OCI-LY7 (cell line): Measurements from ENCODE around the gene CALY. TPM values are rescaled to one million over a fixed set of nuclear protein-coding genes. Genes with fewer than 3 reads are reported as not detected.
A peak's percentile ranks its signal among the peaks of the same experiment; 100 is the strongest.

Experiments used
- BruUV-seq: library from RNA; stranded (reverse); fragments of 400-500 nt; replicated peaks from 2 replicates; lab custom pipeline; 2021; lab: Mats Ljungman, UMichigan
- CTCF ChIA-PET: fragments of 300-600 bp; sonication (Branson Sonifier 250); formaldehyde crosslinking; loops from one replicate; lab custom pipeline; 2022; ENCODE audit warnings: antibody characterized with exemption; ENCODE audit not compliant: unreplicated experiment; lab: Charles Lee
- POLR2A ChIA-PET: fragments of 300-600 bp; sonication (Branson Sonifier 250); formaldehyde crosslinking; loops from one replicate; lab custom pipeline; 2022; ENCODE audit warnings: antibody characterized with exemption; lab: Charles Lee
- DNase-seq: peaks from one replicate; pipeline ENCODE4 v3.0.0-alpha.2; 2015; ENCODE audit warnings: low spot score
- H2AFZ ChIP-seq: fragments of 200-600 bp; sonication (generic), shearing (Covaris generic); 2 replicates; pipeline ENCODE4 v1.6.1; 2014; ENCODE audit warnings: mild to moderate bottlenecking, antibody characterized with exemption, low read length, moderate library complexity
- H3K27ac ChIP-seq: fragments of 200-600 bp; sonication (generic); 2 replicates; pipeline ENCODE4 v1.5.1; 2014; ENCODE audit warnings: mixed run types, low read depth, mild to moderate bottlenecking, moderate library complexity, low read length, inconsistent platforms; ENCODE audit not compliant: poor library complexity, severe bottlenecking
- H3K36me3 ChIP-seq: fragments of 200-600 bp; sonication (generic); 2 replicates; pipeline ENCODE4 v1.6.1; 2014; ENCODE audit warnings: mild to moderate bottlenecking, antibody characterized with exemption, low read length, moderate library complexity, mixed read lengths; ENCODE audit not compliant: insufficient read depth
- H3K4me1 ChIP-seq: fragments of 200-600 bp; sonication (generic); 2 replicates; pipeline ENCODE4 v1.5.1; 2014; ENCODE audit warnings: mild to moderate bottlenecking, low read length; ENCODE audit not compliant: insufficient read depth, poor library complexity, severe bottlenecking
- H3K4me2 ChIP-seq: fragments of 200-600 bp; sonication (generic); 2 replicates; pipeline ENCODE4 v1.6.1; 2014; ENCODE audit warnings: mild to moderate bottlenecking, low read length
- H3K4me3 ChIP-seq: fragments of 200-600 bp; sonication (generic); 2 replicates; pipeline ENCODE4 v1.5.1; 2014; ENCODE audit warnings: mild to moderate bottlenecking, low read depth, low read length; ENCODE audit not compliant: poor library complexity, severe bottlenecking
- H3K79me2 ChIP-seq: fragments of 200-600 bp; sonication (generic); 2 replicates; pipeline ENCODE4 v1.6.1; 2016; ENCODE audit warnings: low read depth, mild to moderate bottlenecking, low read length, moderate library complexity, mixed read lengths; ENCODE audit not compliant: insufficient read depth
- H3K9me2 ChIP-seq: fragments of 200-600 bp; sonication (generic); 2 replicates; pipeline ENCODE4 v1.6.1; 2016; ENCODE audit warnings: mild to moderate bottlenecking, low read length, mixed read lengths; ENCODE audit not compliant: insufficient read depth
- H3K9me3 ChIP-seq: fragments of 200-600 bp; sonication (generic); 2 replicates; pipeline ENCODE4 v1.6.1; 2014; ENCODE audit warnings: mild to moderate bottlenecking, mixed run types, low read length, mixed read lengths
- H4K20me1 ChIP-seq: fragments of 200-600 bp; sonication (generic); 2 replicates; pipeline ENCODE4 v1.6.1; 2014; ENCODE audit warnings: mild to moderate bottlenecking, antibody characterized with exemption, low read length, moderate library complexity, mixed read lengths; ENCODE audit not compliant: insufficient read depth
- EZH2phosphoT487 ChIP-seq: fragments of 200-600 bp; sonication (generic); IDR thresholded peaks from 2 replicates; pipeline ENCODE4 v1.6.1; 2018; ENCODE audit warnings: low read depth, borderline replicate concordance, mild to moderate bottlenecking, mixed run types, antibody characterized with exemption, low read length, moderate library complexity, mixed read lengths
- intact Hi-C: fragments of 100-400 bp; cut with micrococcal nuclease; formaldehyde crosslinking; loops from one replicate; pipeline ENCODE4 v1.10.0; 2022; ENCODE audit not compliant: unreplicated experiment
- total RNA-seq, 2 experiments: library from RNA; depleted of rRNA in 1 of 2; stranded (reverse); fragments of >200 nt in 1 of 2; shearing (Covaris generic) in 1 of 2; gene quantifications; 2 replicates each; pipeline ENCODE4 v1.2.3, GENCODE V29; 2014 to 2022
- TF ChIP-seq, protein P1 (sequence below): fragments of 200-600 bp; sonication (generic); conservative IDR thresholded peaks from 2 replicates; pipeline ENCODE4 v1.5.1; 2014; ENCODE audit warnings: mild to moderate bottlenecking, antibody characterized with exemption, low read length, moderate library complexity, mixed read lengths

CALY gene
- total RNA-seq, 2 experiments from 2014 or later: not detected

GRCh38 chr10:133373174-133374090 is 36.7 kb upstream of the CALY start, which contains the start of gene ECHS1:
Gene ECHS1, minus strand, starts transcription at chr10:133373354. Its CDS starts 21 bp downstream, at chr10:133373333.
- ChIA-PET CTCF (no interaction called here), POLR2A (interaction anchor here (0.6 to 0.7 kb wide), 3 partner anchors 17 to 911 kb away, joined by 3 to 9 read pairs (median 4); no protein-coding TSS in a partner anchor)
- Histone ChIP-seq H3K4me3 (peak within 1 kb of the TSS; percentile 85), H3K9me3 (no peaks in the 10 kb centered on the region), H3K4me2 (peak within 1 kb of the TSS; percentile 70), H4K20me1 (no peaks in the 10 kb centered on the region), H3K27ac (peak within 1 kb of the TSS; percentile 12), H2AFZ (no peak within 1 kb of the TSS), H3K9me2 (no peaks in the 10 kb centered on the region), H3K36me3 (peaks cover 7% of the 10 kb centered on the region; the same call in 1 of the 2 replicates), H3K79me2 (no peaks in the 10 kb centered on the region), H3K4me1 (peaks cover 29% of the 10 kb centered on the region)
- BruUV-seq: no TSS peak
- peak; percentile 94 for DNase-seq
- intact Hi-C loops: no loop called here
- TF ChIP-seq EZH2phosphoT487: no peak
- TF ChIP-seq, protein P1, sequence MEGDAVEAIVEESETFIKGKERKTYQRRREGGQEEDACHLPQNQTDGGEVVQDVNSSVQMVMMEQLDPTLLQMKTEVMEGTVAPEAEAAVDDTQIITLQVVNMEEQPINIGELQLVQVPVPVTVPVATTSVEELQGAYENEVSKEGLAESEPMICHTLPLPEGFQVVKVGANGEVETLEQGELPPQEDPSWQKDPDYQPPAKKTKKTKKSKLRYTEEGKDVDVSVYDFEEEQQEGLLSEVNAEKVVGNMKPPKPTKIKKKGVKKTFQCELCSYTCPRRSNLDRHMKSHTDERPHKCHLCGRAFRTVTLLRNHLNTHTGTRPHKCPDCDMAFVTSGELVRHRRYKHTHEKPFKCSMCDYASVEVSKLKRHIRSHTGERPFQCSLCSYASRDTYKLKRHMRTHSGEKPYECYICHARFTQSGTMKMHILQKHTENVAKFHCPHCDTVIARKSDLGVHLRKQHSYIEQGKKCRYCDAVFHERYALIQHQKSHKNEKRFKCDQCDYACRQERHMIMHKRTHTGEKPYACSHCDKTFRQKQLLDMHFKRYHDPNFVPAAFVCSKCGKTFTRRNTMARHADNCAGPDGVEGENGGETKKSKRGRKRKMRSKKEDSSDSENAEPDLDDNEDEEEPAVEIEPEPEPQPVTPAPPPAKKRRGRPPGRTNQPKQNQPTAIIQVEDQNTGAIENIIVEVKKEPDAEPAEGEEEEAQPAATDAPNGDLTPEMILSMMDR: no peak

- ChIA-PET POLR2A (no interaction called here), CTCF (no interaction called here)
- Histone ChIP-seq H3K4me1 (peaks cover 21% of the 10 kb centered on the region), H3K9me3 (no peaks in the 10 kb centered on the region), H3K79me2 (no peaks in the 10 kb centered on the region), H2AFZ (no peak overlapping the region), H4K20me1 (no peaks in the 10 kb centered on the region), H3K36me3 (peaks cover 7% of the 10 kb centered on the region; the same call in 1 of the 2 replicates), H3K4me3 (peak overlapping the region; percentile 85), H3K27ac (no peak overlapping the region), H3K4me2 (peak overlapping the region; percentile 34), H3K9me2 (no peaks in the 10 kb centered on the region)
- BruUV-seq: no TSS peak
- intact Hi-C loops: no loop called here
- no peak for DNase-seq
- TF ChIP-seq, protein P1: no peak
- TF ChIP-seq EZH2phosphoT487: no peak
These were observed 35.8 kb upstream of the CALY start for GRCh38 chr10:133372507-133372906.
